Cardiac muscle cell (in vitro differentiated cells and primary cell): ENCODE data around the gene ADCY3. TPM values are rescaled to one million over a fixed set of nuclear protein-coding genes. Genes with fewer than 3 reads are reported as not detected.
A peak's percentile ranks its signal among the peaks of the same experiment; 100 is the strongest.

ENCODE experiments used
- DNase-seq, 2 donors: peaks; one replicate each; pipeline versions ENCODE4 v3.0.0 to v3.0.0-alpha.2; 2010 to 2017; ENCODE audit warnings: low read depth in 1 of 2, low spot score in 1 of 2
- H3K27ac ChIP-seq: fragments of 200-600 bp; sonication (generic); 2 replicates; pipeline ENCODE4 v1.5.1; 2016
- H3K27me3 ChIP-seq: fragments of 200-600 bp; sonication (generic); 2 replicates; pipeline ENCODE4 v1.6.0; 2016; ENCODE audit warnings: control low read depth
- H3K36me3 ChIP-seq: fragments of 200-600 bp; sonication (generic); 2 replicates; pipeline ENCODE4 v1.5.1; 2016; ENCODE audit warnings: control low read depth
- H3K4me1 ChIP-seq: fragments of 200-600 bp; sonication (generic); 2 replicates; pipeline ENCODE4 v1.8.1; 2017; ENCODE audit warnings: low read depth, mild to moderate bottlenecking, mixed run types
- H3K4me3 ChIP-seq: fragments of 200-600 bp; sonication (generic); 2 replicates; pipeline ENCODE4 v1.5.1; 2016; ENCODE audit warnings: mild to moderate bottlenecking
- H3K9me3 ChIP-seq: fragments of 200-600 bp; sonication (generic); 2 replicates; pipeline ENCODE4 v1.5.1; 2017; ENCODE audit warnings: low read depth, mild to moderate bottlenecking, control low read depth
- polyA plus RNA-seq: library from polyadenylated mRNA; unstranded; fragments of >200 nt; fragmentation: Nextera tagmentation; extraction: Ambion mirVana; gene quantifications from 2 replicates; pipeline ENCODE4 v1.2.1, GENCODE V29; 2016
- total RNA-seq: library from RNA; depleted of rRNA; stranded (reverse); fragments of >200 nt; gene quantifications from 2 replicates; pipeline ENCODE4 v1.2.3, GENCODE V29; 2016
- TF ChIP-seq, protein P1 (sequence below): IDR thresholded peaks from 2 replicates; pipeline ENCODE4 v1.5.1; 2012; ENCODE audit warnings: low read depth, mild to moderate bottlenecking, low read length

ADCY3 gene
- total and polyA plus RNA-seq, 2 experiments from 2014 or later, result 2.3 to 9.2 TPM

DNA sequence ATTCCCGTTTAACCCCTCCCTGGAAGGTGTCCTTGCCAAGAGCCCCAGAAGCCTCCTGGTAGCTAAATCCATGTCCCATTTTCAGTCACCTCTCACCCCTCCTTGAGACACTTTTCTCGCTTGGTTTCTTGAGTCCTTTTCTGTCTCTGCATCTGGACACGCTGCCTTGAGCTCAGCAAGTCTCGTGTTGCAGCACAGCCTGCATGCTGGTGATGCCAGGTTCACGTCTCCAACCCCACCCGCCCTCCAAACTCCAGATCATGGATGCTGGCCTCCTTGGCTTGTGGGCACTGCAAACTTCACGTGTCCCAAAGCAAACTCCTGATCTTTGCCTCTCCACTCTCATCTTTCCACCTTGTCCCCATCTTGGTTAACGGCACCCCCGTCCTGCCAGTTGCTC, 87.5 kb downstream of the ADCY3 start:
- no peaks in the 10 kb centered on the region for H3K27me3 ChIP-seq
- no peak for DNase-seq
- H3K4me3 ChIP-seq, result no peak overlapping the region
- TF ChIP-seq, protein P1, sequence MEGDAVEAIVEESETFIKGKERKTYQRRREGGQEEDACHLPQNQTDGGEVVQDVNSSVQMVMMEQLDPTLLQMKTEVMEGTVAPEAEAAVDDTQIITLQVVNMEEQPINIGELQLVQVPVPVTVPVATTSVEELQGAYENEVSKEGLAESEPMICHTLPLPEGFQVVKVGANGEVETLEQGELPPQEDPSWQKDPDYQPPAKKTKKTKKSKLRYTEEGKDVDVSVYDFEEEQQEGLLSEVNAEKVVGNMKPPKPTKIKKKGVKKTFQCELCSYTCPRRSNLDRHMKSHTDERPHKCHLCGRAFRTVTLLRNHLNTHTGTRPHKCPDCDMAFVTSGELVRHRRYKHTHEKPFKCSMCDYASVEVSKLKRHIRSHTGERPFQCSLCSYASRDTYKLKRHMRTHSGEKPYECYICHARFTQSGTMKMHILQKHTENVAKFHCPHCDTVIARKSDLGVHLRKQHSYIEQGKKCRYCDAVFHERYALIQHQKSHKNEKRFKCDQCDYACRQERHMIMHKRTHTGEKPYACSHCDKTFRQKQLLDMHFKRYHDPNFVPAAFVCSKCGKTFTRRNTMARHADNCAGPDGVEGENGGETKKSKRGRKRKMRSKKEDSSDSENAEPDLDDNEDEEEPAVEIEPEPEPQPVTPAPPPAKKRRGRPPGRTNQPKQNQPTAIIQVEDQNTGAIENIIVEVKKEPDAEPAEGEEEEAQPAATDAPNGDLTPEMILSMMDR, result no peak
- H3K27ac ChIP-seq, result no peak overlapping the region
- no peaks in the 10 kb centered on the region for H3K36me3 ChIP-seq
- no peaks in the 10 kb centered on the region for H3K9me3 ChIP-seq
- no peaks in the 10 kb centered on the region for H3K4me1 ChIP-seq

DNA sequence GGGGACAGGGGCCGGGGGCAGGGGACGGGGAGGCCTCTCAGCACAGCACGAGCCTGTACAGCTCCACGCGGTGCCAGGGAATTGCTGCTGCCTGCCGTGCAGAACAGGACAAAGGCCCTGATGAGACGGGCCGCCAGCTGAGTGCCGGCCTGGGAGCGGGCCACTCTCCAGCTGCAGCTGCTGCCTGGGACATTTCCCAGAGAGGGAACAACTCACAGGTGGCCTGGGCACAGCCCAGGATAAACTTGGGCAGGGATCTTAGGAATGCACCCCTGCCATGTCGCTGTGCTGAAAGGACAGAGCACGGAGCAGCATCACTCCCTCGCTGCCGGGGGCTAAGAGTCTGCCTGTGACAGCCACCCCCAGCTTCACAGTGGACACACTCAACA, 88.0 kb downstream of the ADCY3 start:
- H3K36me3 ChIP-seq, result no peaks in the 10 kb centered on the region
- no peak for DNase-seq
- no peak overlapping the region for H3K4me3 ChIP-seq
- H3K27ac ChIP-seq, result no peak overlapping the region
- H3K4me1 ChIP-seq, result no peaks in the 10 kb centered on the region
- no peaks in the 10 kb centered on the region for H3K27me3 ChIP-seq
- TF ChIP-seq, protein P1, result no peak
- no peaks in the 10 kb centered on the region for H3K9me3 ChIP-seq

DNA sequence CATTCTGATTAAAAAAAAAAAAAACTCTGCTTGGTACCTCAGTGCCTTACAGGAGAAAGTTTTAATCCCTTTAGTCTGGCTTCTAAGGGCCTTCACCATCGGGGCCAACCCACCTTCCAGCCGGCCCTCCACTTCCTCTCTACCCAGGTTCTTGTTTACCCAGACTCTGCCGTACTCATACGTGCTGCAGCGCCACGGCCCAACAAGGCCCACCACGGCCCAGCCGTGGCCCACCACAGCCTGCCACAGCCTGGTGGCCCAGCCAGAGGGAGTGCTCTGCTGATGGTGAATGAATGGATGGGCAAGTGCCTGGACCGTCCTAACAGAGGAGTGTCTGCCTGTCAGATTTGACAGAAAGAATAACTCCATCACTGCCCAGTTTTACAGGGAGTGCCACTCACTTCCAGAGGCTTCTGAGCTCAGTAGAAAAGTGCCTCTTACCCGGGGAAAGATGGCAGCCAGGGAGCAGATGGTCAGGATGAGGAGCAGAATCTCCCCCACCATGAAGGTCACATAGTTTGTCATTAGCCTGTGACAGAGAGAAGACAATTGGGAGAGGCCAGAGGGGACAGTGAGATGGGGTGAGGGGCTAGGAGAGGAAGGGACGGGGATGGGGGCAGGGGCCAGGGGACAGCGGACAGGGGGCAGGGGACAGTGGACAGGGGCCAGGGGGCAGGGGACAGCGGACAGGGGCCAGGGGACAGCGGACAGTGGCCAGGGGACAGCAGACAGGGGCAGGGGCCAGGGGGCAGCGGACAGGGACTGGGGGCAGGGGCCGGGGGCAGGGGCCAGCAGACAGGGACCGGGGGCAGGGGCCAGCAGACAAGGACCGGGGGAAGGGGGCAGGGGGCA, 88.6 kb downstream of the ADCY3 start:
- H3K27ac ChIP-seq, result no peak overlapping the region
- DNase-seq, result no peak
- H3K27me3 ChIP-seq, result no peaks in the 10 kb centered on the region
- H3K4me1 ChIP-seq, result no peaks in the 10 kb centered on the region
- H3K9me3 ChIP-seq, result no peaks in the 10 kb centered on the region
- no peak overlapping the region for H3K4me3 ChIP-seq
- TF ChIP-seq, protein P1, result no peak
- no peaks in the 10 kb centered on the region for H3K36me3 ChIP-seq

DNA sequence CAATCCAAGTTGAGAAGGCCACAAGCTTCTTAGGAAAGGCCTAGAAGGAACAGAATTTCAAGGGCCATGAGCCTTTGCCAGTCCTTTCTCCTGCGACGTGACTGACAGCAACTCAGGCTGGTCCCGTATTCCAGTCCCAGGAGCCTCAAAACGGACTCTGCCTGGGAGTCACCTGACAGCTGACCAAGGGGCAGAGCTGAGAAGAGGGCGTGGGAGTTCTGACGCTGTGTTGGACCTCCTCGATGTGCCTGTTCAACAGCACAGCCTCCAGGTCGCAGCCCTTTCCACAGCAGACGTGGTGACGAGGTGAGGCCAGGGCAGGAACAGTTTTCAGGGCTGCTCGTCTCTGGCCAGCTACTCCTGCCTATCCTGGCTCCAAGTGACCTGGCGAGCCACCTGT, 89.3 kb downstream of the ADCY3 start:
- no peaks in the 10 kb centered on the region for H3K9me3 ChIP-seq
- no peak for DNase-seq

DNA sequence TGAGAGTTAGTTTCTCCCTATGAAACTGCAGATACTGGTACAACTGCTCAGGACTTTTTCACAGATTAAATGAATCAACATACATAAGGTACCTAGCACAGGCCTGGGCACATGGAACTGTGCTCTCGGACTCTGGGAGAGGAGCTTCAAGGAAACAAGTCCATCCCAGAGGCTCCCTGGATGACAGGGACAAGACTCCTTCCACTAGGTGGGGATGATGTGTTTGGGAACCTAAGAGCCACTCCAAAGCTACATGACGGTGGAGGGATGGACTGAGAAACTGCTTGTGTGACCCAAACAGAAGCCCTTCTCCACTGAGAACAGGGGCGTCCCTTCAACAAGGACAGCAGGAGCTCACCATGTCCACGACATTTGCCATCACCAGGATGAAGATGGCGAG, 89.7 kb downstream of the ADCY3 start:
- H3K4me3 ChIP-seq, result no peak overlapping the region
- H3K9me3 ChIP-seq, result no peaks in the 10 kb centered on the region
- no peaks in the 10 kb centered on the region for H3K4me1 ChIP-seq
- H3K27me3 ChIP-seq, result no peaks in the 10 kb centered on the region
- no peaks in the 10 kb centered on the region for H3K36me3 ChIP-seq
- TF ChIP-seq, protein P1, result peak; percentile 23
- H3K27ac ChIP-seq, result no peak overlapping the region
- DNase-seq, result peak in 1 of 2 donors; percentile 54

More for the DNA sequence above, 89.3 kb downstream of the ADCY3 start:
- H3K4me3 ChIP-seq, result no peak overlapping the region
- H3K4me1 ChIP-seq, result no peaks in the 10 kb centered on the region
- H3K27me3 ChIP-seq, result no peaks in the 10 kb centered on the region
- H3K36me3 ChIP-seq, result no peaks in the 10 kb centered on the region
- TF ChIP-seq, protein P1, result no peak
- no peak overlapping the region for H3K27ac ChIP-seq
